ENCODE results near the gene LAMTOR4.
A peak's percentile ranks its signal among the peaks of the same experiment; 100 is the strongest.

LAMTOR4 gene

GRCh38 chr7:100153708-100154535 lies 5.2 kb downstream of the LAMTOR4 start:
- H3K23ac ChIP-seq (ENCODE audit: low read depth, low read length, poor library complexity), result no peak overlapping the region
- no peak overlapping the region for H4K91ac ChIP-seq (ENCODE audit: low read depth, low read length, poor library complexity)
- no peaks in the 10 kb centered on the region for H3K27me3 ChIP-seq (ENCODE audit: control insufficient read depth in 3 of 3, insufficient read depth in 3 of 3, low read depth in 1 of 3, low read length in 3 of 3)
- no peak overlapping the region for H3K9ac ChIP-seq (ENCODE audit: low read depth, low read length, poor library complexity)
- H2BK15ac ChIP-seq (ENCODE audit: low read length), result no peak overlapping the region
- H3K27ac ChIP-seq (replicated peaks; ENCODE audit: low read length), result no peak overlapping the region
- peaks cover 5 to 15% of the 10 kb centered on the region in 2 donors for H3K4me1 ChIP-seq (ENCODE audit: control insufficient read depth in 2 of 2, insufficient read depth in 1 of 2, low read depth in 1 of 2, low read length in 2 of 2)
- no peak overlapping the region for H2BK12ac ChIP-seq (ENCODE audit: low read length)
- no peak overlapping the region for H2BK120ac ChIP-seq (ENCODE audit: low read depth, low read length)
- no peak overlapping the region for H4K8ac ChIP-seq (ENCODE audit: low read depth, low read length)
- DNase-seq (ENCODE audit: low spot score), result no peak
- no peaks in the 10 kb centered on the region for H3K9me3 ChIP-seq (replicated peaks in 1 of 2; ENCODE audit: control insufficient read depth in 2 of 2, insufficient read depth in 1 of 2, low read depth in 1 of 2, low read length in 2 of 2)
- H2AFZ ChIP-seq (ENCODE audit: low read length), result no peak overlapping the region
- WGBS, 2 donors (ENCODE audit: extremely low coverage in 2 of 2, insufficient read length in 2 of 2, insufficient replicate concordance in 1 of 2), result no CpG with 5 or more reads among the region's 16 CpGs
- peaks cover 7% of the 10 kb centered on the region for H3K79me1 ChIP-seq (ENCODE audit: low read depth, low read length)
- no peak overlapping the region for H3K18ac ChIP-seq (ENCODE audit: low read length)
- peaks cover 24 to 66% of the 10 kb centered on the region in 2 donors for H3K36me3 ChIP-seq (replicated peaks in 1 of 2; ENCODE audit: control insufficient read depth in 2 of 2, insufficient read depth in 2 of 2, low read length in 2 of 2)
- H3K14ac ChIP-seq (ENCODE audit: low read length), result no peak overlapping the region
- H2AK5ac ChIP-seq (ENCODE audit: low read depth, low read length), result no peak overlapping the region
- H3K4me3 ChIP-seq (ENCODE audit: low read length in 2 of 2), result no peak overlapping the region
- no peak overlapping the region for H3K4ac ChIP-seq (ENCODE audit: low read length)
- no peak overlapping the region for H2BK5ac ChIP-seq (ENCODE audit: low read length)
- no peak overlapping the region for H3K4me2 ChIP-seq (ENCODE audit: insufficient read depth, low read length, poor library complexity, severe bottlenecking)

GRCh38 chr7:100154651-100155491 lies 6.2 kb downstream of the LAMTOR4 start:
- Histone ChIP-seq H2BK15ac (ENCODE audit: low read length) (no peak overlapping the region), H4K91ac (ENCODE audit: low read depth, low read length, poor library complexity) (no peak overlapping the region), H2BK5ac (ENCODE audit: low read length) (no peak overlapping the region), H2BK12ac (ENCODE audit: low read length) (no peak overlapping the region), H3K79me1 (ENCODE audit: low read depth, low read length) (peaks cover 5% of the 10 kb centered on the region), H3K27ac (replicated peaks; ENCODE audit: low read length) (no peak overlapping the region), H3K27me3 (ENCODE audit: control insufficient read depth in 3 of 3, insufficient read depth in 3 of 3, low read depth in 1 of 3, low read length in 3 of 3) (no peaks in the 10 kb centered on the region), H3K9me3 (replicated peaks in 1 of 2; ENCODE audit: control insufficient read depth in 2 of 2, insufficient read depth in 1 of 2, low read depth in 1 of 2, low read length in 2 of 2) (no peaks in the 10 kb centered on the region), H2AK5ac (ENCODE audit: low read depth, low read length) (no peak overlapping the region), H2BK120ac (ENCODE audit: low read depth, low read length) (no peak overlapping the region), H3K18ac (ENCODE audit: low read length) (no peak overlapping the region), H4K8ac (ENCODE audit: low read depth, low read length) (no peak overlapping the region), H3K14ac (ENCODE audit: low read length) (no peak overlapping the region), H3K4me2 (ENCODE audit: insufficient read depth, low read length, poor library complexity, severe bottlenecking) (no peak overlapping the region), H3K4me3 (ENCODE audit: low read length in 2 of 2) (peak overlapping the region in 1 of 2 donors; percentile 53), H2AFZ (ENCODE audit: low read length) (no peak overlapping the region), H3K4ac (ENCODE audit: low read length) (no peak overlapping the region), H3K36me3 (replicated peaks in 1 of 2; ENCODE audit: control insufficient read depth in 2 of 2, insufficient read depth in 2 of 2, low read length in 2 of 2) (peaks cover 24 to 66% of the 10 kb centered on the region in 2 donors), H3K4me1 (ENCODE audit: control insufficient read depth in 2 of 2, insufficient read depth in 1 of 2, low read depth in 1 of 2, low read length in 2 of 2) (peaks cover 5 to 12% of the 10 kb centered on the region in 2 donors), H3K23ac (ENCODE audit: low read depth, low read length, poor library complexity) (peak overlapping the region; percentile 48), H3K9ac (ENCODE audit: low read depth, low read length, poor library complexity) (no peak overlapping the region)
- no CpG with 5 or more reads among the region's 30 CpGs for WGBS, 2 donors (ENCODE audit: extremely low coverage in 2 of 2, insufficient read length in 2 of 2, insufficient replicate concordance in 1 of 2)
- DNase-seq (ENCODE audit: low spot score), result no peak

- no peaks in the 10 kb centered on the region for H3K9me3 ChIP-seq (replicated peaks in 1 of 2; ENCODE audit: control insufficient read depth in 2 of 2, insufficient read depth in 1 of 2, low read depth in 1 of 2, low read length in 2 of 2)
- H3K4me2 ChIP-seq (ENCODE audit: insufficient read depth, low read length, poor library complexity, severe bottlenecking), result no peak overlapping the region
- H4K91ac ChIP-seq (ENCODE audit: low read depth, low read length, poor library complexity), result no peak overlapping the region
- H3K14ac ChIP-seq (ENCODE audit: low read length), result no peak overlapping the region
- no peak overlapping the region for H3K23ac ChIP-seq (ENCODE audit: low read depth, low read length, poor library complexity)
- no peak overlapping the region for H4K8ac ChIP-seq (ENCODE audit: low read depth, low read length)
- no peak overlapping the region for H2AFZ ChIP-seq (ENCODE audit: low read length)
- no peak overlapping the region for H3K4ac ChIP-seq (ENCODE audit: low read length)
- no peak for DNase-seq (ENCODE audit: low spot score)
- H3K4me1 ChIP-seq (ENCODE audit: control insufficient read depth in 2 of 2, insufficient read depth in 1 of 2, low read depth in 1 of 2, low read length in 2 of 2), result peaks cover 5 to 11% of the 10 kb centered on the region in 2 donors
- no peak overlapping the region for H3K27ac ChIP-seq (replicated peaks; ENCODE audit: low read length)
- no peak overlapping the region for H2AK5ac ChIP-seq (ENCODE audit: low read depth, low read length)
- H2BK12ac ChIP-seq (ENCODE audit: low read length), result no peak overlapping the region
- H3K36me3 ChIP-seq (replicated peaks in 1 of 2; ENCODE audit: control insufficient read depth in 2 of 2, insufficient read depth in 2 of 2, low read length in 2 of 2), result peaks cover 24 to 61% of the 10 kb centered on the region in 2 donors
- H2BK5ac ChIP-seq (ENCODE audit: low read length), result no peak overlapping the region
- no peaks in the 10 kb centered on the region for H3K27me3 ChIP-seq (ENCODE audit: control insufficient read depth in 3 of 3, insufficient read depth in 3 of 3, low read depth in 1 of 3, low read length in 3 of 3)
- H3K4me3 ChIP-seq (ENCODE audit: low read length in 2 of 2), result no peak overlapping the region
- H2BK15ac ChIP-seq (ENCODE audit: low read length), result no peak overlapping the region
- no CpG with 5 or more reads among the region's 20 CpGs for WGBS, 2 donors (ENCODE audit: extremely low coverage in 2 of 2, insufficient read length in 2 of 2, insufficient replicate concordance in 1 of 2)
- H3K9ac ChIP-seq (ENCODE audit: low read depth, low read length, poor library complexity), result no peak overlapping the region
- no peak overlapping the region for H2BK120ac ChIP-seq (ENCODE audit: low read depth, low read length)
- peaks cover 5% of the 10 kb centered on the region for H3K79me1 ChIP-seq (ENCODE audit: low read depth, low read length)
- H3K18ac ChIP-seq (ENCODE audit: low read length), result no peak overlapping the region
These were observed 7.0 kb downstream of the LAMTOR4 start for GRCh38 chr7:100155553-100156317.

Data from neuronal stem cell (in vitro differentiated cells).